Measurements from ENCODE around the gene CBR3. TPM values are rescaled to one million over a fixed set of nuclear protein-coding genes. Genes with fewer than 3 reads are reported as not detected.

CBR3 gene
- total RNA-seq, 1 experiment from 2014 or later = 1.7 TPM

DNA sequence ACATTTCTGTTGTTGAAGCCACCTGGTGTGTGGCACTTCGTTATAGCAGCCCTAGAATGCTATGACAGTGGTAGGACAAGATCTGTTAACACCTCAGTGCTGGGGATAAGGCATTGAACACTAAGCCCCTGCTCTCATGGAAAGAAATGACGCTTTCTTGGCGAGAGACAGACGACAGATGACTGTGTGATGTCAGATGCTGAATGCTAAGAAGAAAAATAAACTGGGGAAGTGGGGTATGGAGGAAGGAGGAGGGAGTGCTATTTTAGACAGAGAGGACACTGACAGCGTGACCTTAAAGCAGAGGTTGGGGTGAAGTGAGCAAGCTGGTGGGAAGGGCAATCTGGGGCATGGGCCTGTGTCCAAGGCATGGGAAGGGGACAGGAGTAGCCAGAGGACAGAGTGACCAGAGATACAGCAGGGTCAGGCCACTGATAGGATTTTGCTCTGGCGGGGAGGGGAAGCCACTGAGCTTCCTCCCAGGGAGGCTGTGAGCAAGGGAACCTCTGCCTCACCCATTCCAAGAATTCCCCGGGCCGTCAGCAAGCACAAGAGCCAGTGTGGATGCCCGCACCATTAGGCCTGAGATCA lies 37.0 kb downstream of the CBR3 start:
- RAD21 ChIA-PET (ENCODE audit: low non-redundant PET in 1 of 2, low total read pairs in 2 of 2, uncharacterized antibody in 2 of 2, unreplicated experiment in 2 of 2) = no interaction called here
- CTCF ChIA-PET = no interaction called here
- H3K9me2 ChIP-seq (ENCODE audit: insufficient read depth) = no peaks in the 10 kb centered on the region
- no peaks in the 10 kb centered on the region for H3K79me2 ChIP-seq (ENCODE audit: insufficient read depth, low read length)
- BruUV-seq (replicated peaks) = no TSS peak
- H3K4me3 ChIP-seq (replicated peaks in 1 of 2; ENCODE audit: low read depth in 1 of 2, low read length in 2 of 2) = no peak overlapping the region
- no peak overlapping the region for H3K9ac ChIP-seq (ENCODE audit: low read length)
- no peaks in the 10 kb centered on the region for H3K9me3 ChIP-seq (ENCODE audit: control insufficient read depth in 1 of 2, insufficient read depth in 1 of 2, low read depth in 1 of 2, low read length in 2 of 2)
- H3K4me1 ChIP-seq (ENCODE audit: control insufficient read depth in 1 of 2, insufficient read depth in 2 of 2, low read length in 2 of 2) = peaks cover 9 to 13% of the 10 kb centered on the region in 2 experiments
- no peak overlapping the region for H3K4me2 ChIP-seq (ENCODE audit: low read length)
- ATAC-seq (no peak), DNase-seq (ENCODE audit: low read depth, low spot score) (no peak)
- H3K27ac ChIP-seq (ENCODE audit: low read depth, low read length) = no peak overlapping the region
- intact Hi-C loops (cut with micrococcal nuclease) = no loop called here
- peaks cover 0 to 3% of the 10 kb centered on the region in 2 experiments; a peak in 1 of 4 replicates for H3K36me3 ChIP-seq (ENCODE audit: control insufficient read depth in 1 of 2, insufficient read depth in 2 of 2, low read length in 2 of 2)
- H3K27me3 ChIP-seq (ENCODE audit: insufficient read depth, low read length) = no peaks in the 10 kb centered on the region
- POLR2A ChIA-PET = no interaction called here
- TF ChIP-seq JUND (IDR thresholded peaks at IDR 0.05) = no peak
- TF ChIP-seq EZH2phosphoT487 (IDR thresholded peaks at IDR 0.05; ENCODE audit: borderline replicate concordance) = no peak
- TF ChIP-seq FOSL1 (IDR thresholded peaks at IDR 0.05; ENCODE audit: low read depth) = no peak
- no peak overlapping the region for H2AFZ ChIP-seq (ENCODE audit: low read depth, low read length, poor library complexity, severe bottlenecking)
- no peaks in the 10 kb centered on the region for H4K20me1 ChIP-seq (ENCODE audit: insufficient read depth)

- ChIA-PET RAD21 (ENCODE audit: low non-redundant PET in 1 of 2, low total read pairs in 2 of 2, uncharacterized antibody in 2 of 2, unreplicated experiment in 2 of 2) (no interaction called here), CTCF (no interaction called here), POLR2A (no interaction called here)
- Histone ChIP-seq H3K9me2 (ENCODE audit: insufficient read depth) (no peaks in the 10 kb centered on the region), H3K4me3 (replicated peaks in 1 of 2; ENCODE audit: low read depth in 1 of 2, low read length in 2 of 2) (no peak overlapping the region), H3K4me2 (ENCODE audit: low read length) (no peak overlapping the region), H2AFZ (ENCODE audit: low read depth, low read length, poor library complexity, severe bottlenecking) (no peak overlapping the region), H4K20me1 (ENCODE audit: insufficient read depth) (no peaks in the 10 kb centered on the region), H3K27ac (ENCODE audit: low read depth, low read length) (no peak overlapping the region), H3K79me2 (ENCODE audit: insufficient read depth, low read length) (no peaks in the 10 kb centered on the region), H3K9ac (ENCODE audit: low read length) (no peak overlapping the region), H3K27me3 (ENCODE audit: insufficient read depth, low read length) (no peaks in the 10 kb centered on the region), H3K36me3 (ENCODE audit: control insufficient read depth in 1 of 2, insufficient read depth in 2 of 2, low read length in 2 of 2) (no peaks in the 10 kb centered on the region), H3K4me1 (ENCODE audit: control insufficient read depth in 1 of 2, insufficient read depth in 2 of 2, low read length in 2 of 2) (peaks cover 9 to 13% of the 10 kb centered on the region in 2 experiments), H3K9me3 (ENCODE audit: control insufficient read depth in 1 of 2, insufficient read depth in 1 of 2, low read depth in 1 of 2, low read length in 2 of 2) (no peaks in the 10 kb centered on the region)
- ATAC-seq (no peak), DNase-seq (ENCODE audit: low read depth, low spot score) (no peak)
- intact Hi-C loops (cut with micrococcal nuclease) = no loop called here
- no TSS peak for BruUV-seq (replicated peaks)
- no peak for TF ChIP-seq ZFX (IDR thresholded peaks at IDR 0.05)
- TF ChIP-seq ZNF274 (IDR thresholded peaks at IDR 0.05; ENCODE audit: low read depth, low read length) = no peak
- TF ChIP-seq RAD21 (IDR thresholded peaks at IDR 0.05; ENCODE audit: low read depth) = no peak
- TF ChIP-seq EGR1 (IDR thresholded peaks at IDR 0.05; ENCODE audit: low read depth) = no peak
- TF ChIP-seq JUND (IDR thresholded peaks at IDR 0.05) = no peak
- no peak for TF ChIP-seq POLR2A (IDR thresholded peaks at IDR 0.05; ENCODE audit: borderline replicate concordance, extremely low read depth, insufficient read depth, insufficient read length)
- TF ChIP-seq SRF (IDR thresholded peaks at IDR 0.05; ENCODE audit: low read depth) = no peak
- no peak for TF ChIP-seq FOSL1 (IDR thresholded peaks at IDR 0.05; ENCODE audit: low read depth)
- TF ChIP-seq CEBPB (IDR thresholded peaks at IDR 0.05; ENCODE audit: low read depth) = no peak
- no peak for TF ChIP-seq YY1 (IDR thresholded peaks at IDR 0.05; ENCODE audit: extremely low read depth, insufficient replicate concordance, low read depth, low read length)
- no peak for TF ChIP-seq EZH2phosphoT487 (IDR thresholded peaks at IDR 0.05; ENCODE audit: borderline replicate concordance)
- TF ChIP-seq, protein P1, sequence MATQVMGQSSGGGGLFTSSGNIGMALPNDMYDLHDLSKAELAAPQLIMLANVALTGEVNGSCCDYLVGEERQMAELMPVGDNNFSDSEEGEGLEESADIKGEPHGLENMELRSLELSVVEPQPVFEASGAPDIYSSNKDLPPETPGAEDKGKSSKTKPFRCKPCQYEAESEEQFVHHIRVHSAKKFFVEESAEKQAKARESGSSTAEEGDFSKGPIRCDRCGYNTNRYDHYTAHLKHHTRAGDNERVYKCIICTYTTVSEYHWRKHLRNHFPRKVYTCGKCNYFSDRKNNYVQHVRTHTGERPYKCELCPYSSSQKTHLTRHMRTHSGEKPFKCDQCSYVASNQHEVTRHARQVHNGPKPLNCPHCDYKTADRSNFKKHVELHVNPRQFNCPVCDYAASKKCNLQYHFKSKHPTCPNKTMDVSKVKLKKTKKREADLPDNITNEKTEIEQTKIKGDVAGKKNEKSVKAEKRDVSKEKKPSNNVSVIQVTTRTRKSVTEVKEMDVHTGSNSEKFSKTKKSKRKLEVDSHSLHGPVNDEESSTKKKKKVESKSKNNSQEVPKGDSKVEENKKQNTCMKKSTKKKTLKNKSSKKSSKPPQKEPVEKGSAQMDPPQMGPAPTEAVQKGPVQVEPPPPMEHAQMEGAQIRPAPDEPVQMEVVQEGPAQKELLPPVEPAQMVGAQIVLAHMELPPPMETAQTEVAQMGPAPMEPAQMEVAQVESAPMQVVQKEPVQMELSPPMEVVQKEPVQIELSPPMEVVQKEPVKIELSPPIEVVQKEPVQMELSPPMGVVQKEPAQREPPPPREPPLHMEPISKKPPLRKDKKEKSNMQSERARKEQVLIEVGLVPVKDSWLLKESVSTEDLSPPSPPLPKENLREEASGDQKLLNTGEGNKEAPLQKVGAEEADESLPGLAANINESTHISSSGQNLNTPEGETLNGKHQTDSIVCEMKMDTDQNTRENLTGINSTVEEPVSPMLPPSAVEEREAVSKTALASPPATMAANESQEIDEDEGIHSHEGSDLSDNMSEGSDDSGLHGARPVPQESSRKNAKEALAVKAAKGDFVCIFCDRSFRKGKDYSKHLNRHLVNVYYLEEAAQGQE (IDR thresholded peaks at IDR 0.05; ENCODE audit: low read depth) = no peak
- TF ChIP-seq, protein P2, sequence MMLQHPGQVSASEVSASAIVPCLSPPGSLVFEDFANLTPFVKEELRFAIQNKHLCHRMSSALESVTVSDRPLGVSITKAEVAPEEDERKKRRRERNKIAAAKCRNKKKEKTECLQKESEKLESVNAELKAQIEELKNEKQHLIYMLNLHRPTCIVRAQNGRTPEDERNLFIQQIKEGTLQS (IDR thresholded peaks at IDR 0.05) = no peak
- TF ChIP-seq SIN3A (IDR thresholded peaks at IDR 0.05; ENCODE audit: low read depth) = no peak
- no peak for TF ChIP-seq ZBTB33 (IDR thresholded peaks at IDR 0.05; ENCODE audit: extremely low read depth, insufficient replicate concordance, low read length)
- no peak for TF ChIP-seq EZH2 (IDR thresholded peaks at IDR 0.05)
- TF ChIP-seq ELF1 (IDR thresholded peaks at IDR 0.05; ENCODE audit: borderline replicate concordance, low read depth) = no peak
Observed at GRCh38 chr21:36174780-36175179, 39.9 kb downstream of the CBR3 start.

Data from HCT116 (cell line).